GM19035 (cell line): ENCODE data around the gene ACTA1.
"Not testable (repeated sequence)": the region's sequence is repeated elsewhere in the genome, so short reads cannot be mapped to it uniquely, and the experiment has no call there.

Experiments
- ATAC-seq: cut with Tn5 transposase; IDR thresholded peaks from one replicate; pipeline ENCODE4 v1.9.1; 2021; ENCODE audit not compliant: unreplicated experiment

ACTA1 gene

GRCh38 chr1:229434005-229434640 lies at the start of gene ACTA1:
ACTA1 (minus strand) TSS chr1:229434094; CDS start chr1:229433115, 979 bp downstream.
- no peak for ATAC-seq

- no peak for ATAC-seq
These were observed 48.6 kb upstream of the ACTA1 start for GRCh38 chr1:229482511-229482910.

GRCh38 chr1:229480495-229480894 lies 46.6 kb upstream of the ACTA1 start:
- no peak for ATAC-seq

- no peak for ATAC-seq
These were observed 45.9 kb upstream of the ACTA1 start for GRCh38 chr1:229479660-229480399.

- ATAC-seq, result peak; percentile 70
These were observed 45.0 kb upstream of the ACTA1 start for GRCh38 chr1:229478852-229479251.

GRCh38 chr1:229475859-229476258 lies 42.0 kb upstream of the ACTA1 start:
- ATAC-seq, result not testable (repeated sequence)

- no peak for ATAC-seq
These were observed 40.6 kb upstream of the ACTA1 start for GRCh38 chr1:229474509-229474908.

- no peak for ATAC-seq
These were observed 37.3 kb upstream of the ACTA1 start for GRCh38 chr1:229471175-229471574.

- ATAC-seq, result no peak
These were observed 36.6 kb upstream of the ACTA1 start for GRCh38 chr1:229470406-229471043.

GRCh38 chr1:229466887-229467286 lies 33.0 kb upstream of the ACTA1 start:
- no peak for ATAC-seq

- no peak for ATAC-seq
These were observed 30.8 kb upstream of the ACTA1 start for GRCh38 chr1:229464672-229465071.

- ATAC-seq, result no peak
These were observed 27.3 kb upstream of the ACTA1 start for GRCh38 chr1:229461032-229461668.

- ATAC-seq, result no peak
These were observed 25.9 kb upstream of the ACTA1 start for GRCh38 chr1:229459815-229460214.

GRCh38 chr1:229457436-229457835 lies 23.5 kb upstream of the ACTA1 start:
- no peak for ATAC-seq

GRCh38 chr1:229456016-229456415 lies 22.1 kb upstream of the ACTA1 start:
- ATAC-seq, result no peak

GRCh38 chr1:229454056-229454455 lies 20.2 kb upstream of the ACTA1 start:
- no peak for ATAC-seq

GRCh38 chr1:229452956-229453801 lies 19.3 kb upstream of the ACTA1 start:
- ATAC-seq, result no peak

- ATAC-seq, result no peak
These were observed 15.0 kb upstream of the ACTA1 start for GRCh38 chr1:229448845-229449244.

GRCh38 chr1:229448354-229448753 lies 14.5 kb upstream of the ACTA1 start:
- ATAC-seq, result no peak

GRCh38 chr1:229447809-229448252 lies 13.9 kb upstream of the ACTA1 start:
- ATAC-seq, result no peak

GRCh38 chr1:229445828-229446227 lies 11.9 kb upstream of the ACTA1 start:
- no peak for ATAC-seq
